ENCODE data around the gene STIP1.

STIP1 gene

GRCh38 chr11:64253043-64253442 lies 67.1 kb downstream of the STIP1 start:
- DNase-seq, result no peak

GRCh38 chr11:64253481-64253880 lies 67.5 kb downstream of the STIP1 start:
- DNase-seq, result no peak

Measured in CD4-positive, alpha-beta T cell treated with Interleukin-15 for 1 hour (primary cell).